Small intestine (tissue), 7 donors: ENCODE results near the gene PREX1. TPM values are rescaled to one million over a fixed set of nuclear protein-coding genes. Genes with fewer than 3 reads are reported as not detected.

ENCODE experiments used
- DNase-seq, 2 donors: peaks; one replicate each; pipeline versions ENCODE4 v3.0.0 to v3.0.0-alpha.2; 2013
- FAIRE-seq: peaks from 2 replicates; lab custom pipeline; 2012; peaks lifted over from hg19 to GRCh38; lab: Jason Lieb, UNC
- H3K27ac ChIP-seq, 3 donors: one replicate each; pipeline ENCODE4 v1.5.1; 2013; ENCODE audit warnings: low read length in 2 of 3, mild to moderate bottlenecking in 2 of 3, control low read depth in 1 of 3, inconsistent platforms in 1 of 3, low read depth in 1 of 3, moderate library complexity in 1 of 3
- H3K27me3 ChIP-seq, 3 donors: one replicate each; pipeline ENCODE4 v1.6.1; 2013; ENCODE audit warnings: low read length in 3 of 3, inconsistent platforms in 1 of 3; ENCODE audit not compliant: control insufficient read depth in 3 of 3, insufficient read depth in 3 of 3
- H3K36me3 ChIP-seq, 3 donors: one replicate each; pipeline ENCODE4 v1.6.1; 2013; ENCODE audit warnings: low read length in 3 of 3, inconsistent platforms in 1 of 3, low read depth in 1 of 3, mild to moderate bottlenecking in 1 of 3, moderate library complexity in 1 of 3; ENCODE audit not compliant: control insufficient read depth in 3 of 3, insufficient read depth in 2 of 3
- H3K4me1 ChIP-seq, 3 donors: one replicate each; pipeline ENCODE4 v1.6.1; 2013; ENCODE audit warnings: low read length in 2 of 3, inconsistent platforms in 1 of 3, low read depth in 1 of 3, mild to moderate bottlenecking in 1 of 3, moderate library complexity in 1 of 3; ENCODE audit not compliant: control insufficient read depth in 3 of 3, insufficient read depth in 2 of 3
- H3K4me3 ChIP-seq, 3 donors: one replicate each; pipeline ENCODE4 v1.5.1; 2013; ENCODE audit warnings: low read length in 3 of 3, control low read depth in 1 of 3, inconsistent platforms in 1 of 3, low read depth in 1 of 3, mild to moderate bottlenecking in 1 of 3, moderate library complexity in 1 of 3
- H3K9me3 ChIP-seq, 2 donors: one replicate each; pipeline ENCODE4 v1.6.1; 2013; ENCODE audit warnings: low read depth in 1 of 2, low read length in 1 of 2; ENCODE audit not compliant: control insufficient read depth in 2 of 2, insufficient read depth in 1 of 2
- WGBS, 3 donors: extraction: QIAGEN DNeasy Blood & Tissue Kit; methylation state at CpG; one replicate each; pipeline ENCODE4 v1.1.7; 2013; 5-methylcytosine and 5-hydroxymethylcytosine counted together
- polyA plus RNA-seq, 4 donors: library from polyadenylated mRNA; stranded (reverse) in 3 of 4; unstranded in 1 of 4; fragments of 200-250 nt in 3 of 4; fragments of 120-200 nt in 1 of 4; gene quantifications; one replicate each; pipeline versions ENCODE4 v1.2.1 to v1.2.3, GENCODE V29; 2013
- donor health status: healthy with polysubstance abuse.
- donor health status: control.
- donor health status: control.
- donor health status: Bipolar disorder and iron deficiency.
- donor health status: healthy.

PREX1 gene
- polyA plus RNA-seq, 4 donors = 1.8 to 9.9 (median 8.0) TPM

DNA sequence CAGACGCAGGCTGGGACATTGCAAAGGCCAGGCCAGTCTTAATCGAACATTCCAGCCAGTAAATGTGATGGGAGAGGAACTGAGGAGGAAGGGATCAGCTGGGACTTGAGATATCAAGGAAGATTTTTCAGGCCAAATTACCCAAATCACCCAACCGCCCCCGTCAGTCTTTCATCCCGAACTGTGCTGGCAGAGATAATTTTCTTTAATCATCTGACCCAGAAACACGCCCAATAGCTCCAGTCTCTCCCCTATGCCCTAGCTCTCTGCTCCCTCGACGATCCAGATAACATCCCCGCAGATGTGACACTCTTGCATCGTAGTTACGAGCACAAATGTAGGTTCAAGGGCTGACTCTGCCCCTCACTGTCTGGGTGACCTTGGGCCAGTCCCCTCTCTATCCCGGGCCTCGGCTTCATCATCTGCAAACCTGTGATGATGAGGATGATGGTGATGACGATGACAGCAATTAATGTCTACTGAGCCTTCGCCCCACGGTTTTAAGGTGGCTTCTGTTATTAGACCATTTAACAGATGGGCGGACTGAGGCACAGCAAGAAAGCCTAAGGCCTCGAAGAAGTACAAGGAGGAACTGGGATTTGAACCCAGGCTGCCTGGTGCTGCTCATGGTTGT is 118.6 kb downstream of the PREX1 start:
- FAIRE-seq (no peak), DNase-seq (no peak)
- Histone ChIP-seq H3K4me1 (no peaks in the 10 kb centered on the region), H3K27ac (no peak overlapping the region), H3K36me3 (peaks cover 0 to 2% (median 0%) of the 10 kb centered on the region in 3 donors), H3K27me3 (no peaks in the 10 kb centered on the region), H3K9me3 (no peaks in the 10 kb centered on the region), H3K4me3 (no peak overlapping the region)
- WGBS, 3 donors = 66 to 82% (median 82%) methylated on average over 18 of the region's 18 CpGs

DNA sequence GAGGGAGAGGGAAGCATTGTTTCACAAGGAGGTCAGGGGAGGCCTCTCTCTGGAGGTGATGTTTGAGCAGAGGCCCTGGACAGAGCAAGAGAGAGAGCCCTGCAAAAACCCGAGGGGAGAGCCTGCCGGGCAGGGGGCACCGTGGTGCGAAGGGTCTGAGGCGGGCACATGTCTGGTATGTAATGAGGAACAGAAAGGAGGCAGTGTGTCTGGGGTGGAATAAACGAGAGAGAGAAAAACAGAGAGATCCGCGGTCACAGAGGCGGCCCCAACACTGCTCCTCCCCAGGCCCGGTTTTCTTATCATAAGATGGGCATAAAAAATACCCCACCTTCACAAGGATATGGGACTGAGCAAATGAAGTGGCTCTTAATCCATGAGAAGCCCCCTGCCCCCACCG is 119.2 kb downstream of the PREX1 start:
- DNase-seq (no peak), FAIRE-seq (no peak)
- Histone ChIP-seq H3K36me3 (peaks cover 0 to 5% (median 0%) of the 10 kb centered on the region in 3 donors), H3K27me3 (no peaks in the 10 kb centered on the region), H3K4me3 (no peak overlapping the region), H3K9me3 (no peaks in the 10 kb centered on the region), H3K27ac (no peak overlapping the region), H3K4me1 (no peaks in the 10 kb centered on the region)
- WGBS, 3 donors = 80 to 84% (median 83%) methylated on average over 11 of the region's 11 CpGs

DNA sequence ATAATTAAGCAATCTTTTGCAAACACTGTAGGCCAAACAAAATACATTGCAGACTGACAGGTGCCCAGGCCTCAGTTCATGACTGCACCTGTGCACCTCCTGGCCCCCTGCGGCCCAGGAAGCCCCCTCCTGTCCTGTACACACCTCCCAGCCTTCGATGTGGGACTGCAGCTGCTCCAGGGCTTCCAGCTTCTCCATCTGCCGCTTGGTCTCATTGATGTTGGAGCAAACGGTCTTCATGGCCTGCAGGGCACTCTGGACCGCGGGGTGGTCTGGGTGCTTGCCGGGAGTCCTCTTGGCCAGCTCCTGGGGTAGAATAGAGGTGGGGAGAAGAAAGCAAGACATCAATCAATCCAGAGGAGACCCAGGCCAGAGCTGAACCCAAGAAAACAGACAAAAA is 119.7 kb downstream of the PREX1 start:
- H3K4me3 ChIP-seq = no peak overlapping the region
- WGBS, 3 donors = 89 to 94% (median 93%) methylated on average over 7 of the region's 7 CpGs
- no peak overlapping the region for H3K27ac ChIP-seq
- H3K36me3 ChIP-seq = peaks cover 0 to 5% (median 0%) of the 10 kb centered on the region in 3 donors
- no peaks in the 10 kb centered on the region for H3K27me3 ChIP-seq
- FAIRE-seq = no peak
- no peaks in the 10 kb centered on the region for H3K9me3 ChIP-seq
- H3K4me1 ChIP-seq = no peaks in the 10 kb centered on the region
- no peak for DNase-seq

DNA sequence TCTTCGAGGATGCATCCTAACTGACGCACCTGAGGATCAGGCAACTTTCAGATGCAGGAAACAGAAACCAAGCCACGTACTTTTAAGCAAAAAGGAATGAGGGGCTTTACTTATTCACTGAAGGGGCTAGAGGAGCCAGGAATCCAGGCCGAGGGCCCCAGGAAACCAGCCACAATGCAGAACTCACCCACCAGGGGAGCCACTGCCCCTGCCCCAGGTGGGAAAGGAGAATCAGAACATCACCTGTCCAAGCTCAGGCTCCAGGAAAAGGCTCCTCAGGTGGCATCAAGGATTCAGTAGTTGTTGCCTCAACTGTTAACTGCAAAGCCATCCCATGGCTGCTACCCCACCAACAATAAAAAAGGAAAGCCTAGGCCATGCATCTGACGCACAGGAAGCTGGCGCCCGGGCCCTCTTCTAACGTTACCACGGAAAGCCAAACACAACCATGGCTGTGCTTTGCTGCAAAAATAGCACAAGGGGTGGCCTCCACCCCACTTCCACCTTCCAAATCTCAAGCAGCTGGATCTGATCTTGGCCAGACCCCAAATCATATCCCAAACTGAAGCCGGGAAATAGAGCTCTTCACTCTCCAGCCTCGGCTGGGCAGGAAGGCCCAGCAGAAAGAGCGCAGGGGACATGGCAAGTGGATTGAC is 121.0 kb downstream of the PREX1 start:
- Histone ChIP-seq H3K27me3 (no peaks in the 10 kb centered on the region), H3K36me3 (peaks cover 0 to 7% (median 0%) of the 10 kb centered on the region in 3 donors), H3K4me3 (no peak overlapping the region), H3K27ac (peak overlapping the region in 1 of 3 donors; percentile 35), H3K9me3 (no peaks in the 10 kb centered on the region), H3K4me1 (no peaks in the 10 kb centered on the region)
- 55 to 80% (median 78%) methylated on average over 12 of the region's 12 CpGs for WGBS, 3 donors
- FAIRE-seq = no peak
- no peak for DNase-seq

DNA sequence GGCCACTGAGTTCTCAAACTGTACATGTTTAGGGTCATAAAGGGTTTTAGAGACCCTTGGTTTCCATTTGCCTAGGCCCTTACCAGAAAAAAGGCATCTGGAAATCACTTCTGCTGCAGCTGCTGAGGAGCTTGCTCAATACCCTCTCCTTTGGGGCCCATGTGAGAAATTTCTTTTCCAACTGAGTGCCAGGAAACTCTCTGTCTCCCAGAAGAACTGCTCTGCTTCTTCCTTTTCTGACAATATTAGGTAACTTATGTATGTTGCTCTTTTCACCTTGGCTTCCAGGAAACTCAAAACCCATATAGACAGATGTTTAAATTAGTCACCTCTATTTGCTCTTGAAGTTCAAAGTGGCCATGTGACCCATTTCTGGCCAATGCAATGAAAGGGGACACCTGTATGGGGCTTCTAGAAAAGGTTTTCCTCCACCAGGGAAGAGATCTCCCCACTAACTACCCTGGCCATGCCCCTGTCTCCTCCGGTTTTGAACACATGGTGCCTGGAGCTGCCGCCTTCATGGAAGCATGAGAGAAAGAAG is 121.6 kb downstream of the PREX1 start:
- 92 to 96% (median 93%) methylated on average over 2 of the region's 2 CpGs for WGBS, 3 donors
- H3K4me3 ChIP-seq = no peak overlapping the region
- DNase-seq = no peak
- H3K9me3 ChIP-seq = no peaks in the 10 kb centered on the region
- H3K27me3 ChIP-seq = no peaks in the 10 kb centered on the region
- H3K4me1 ChIP-seq = peaks cover 0 to 4% (median 0%) of the 10 kb centered on the region in 3 donors
- peak overlapping the region in 1 of 3 donors; percentile 17 for H3K27ac ChIP-seq
- FAIRE-seq = no peak
- H3K36me3 ChIP-seq = peaks cover 0 to 7% (median 0%) of the 10 kb centered on the region in 3 donors

DNA sequence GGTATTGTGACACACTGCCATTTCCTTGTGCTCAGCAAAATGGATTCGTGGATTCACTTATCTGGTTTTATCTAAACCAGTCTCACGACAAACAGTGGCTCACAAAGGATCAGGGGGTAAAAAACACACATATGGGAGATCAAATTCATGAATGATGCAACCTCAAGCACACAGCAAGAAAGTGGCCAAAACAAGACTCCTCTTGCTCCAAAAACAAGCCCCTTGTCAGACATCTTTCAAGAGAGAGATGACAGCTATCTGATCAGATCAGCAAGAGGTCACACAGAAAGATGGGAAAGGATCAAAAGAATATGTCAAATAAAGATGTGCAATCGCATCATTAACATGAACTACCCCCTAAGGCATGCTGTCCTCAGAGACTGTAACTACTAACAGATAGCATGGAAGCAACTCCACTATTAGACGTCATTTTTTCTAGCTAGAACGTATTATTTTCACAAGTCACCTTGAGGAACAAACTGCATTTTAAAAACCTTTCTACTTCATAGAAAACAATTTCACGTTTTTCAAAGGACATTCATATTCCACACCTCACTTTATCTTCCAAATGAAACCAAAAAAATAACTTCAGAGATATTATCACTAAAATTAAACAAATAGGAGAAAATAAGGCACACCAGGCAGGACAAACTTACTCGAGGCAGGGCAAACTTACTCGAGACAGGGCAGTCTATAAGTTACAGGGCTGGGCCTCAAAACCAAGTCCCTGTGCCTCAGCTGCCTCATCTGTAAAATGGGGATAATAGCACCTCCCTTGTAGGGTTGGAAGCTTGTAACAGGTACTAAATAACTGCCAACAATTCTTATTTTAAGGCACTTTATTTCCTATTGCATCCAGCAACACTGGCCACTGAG is 122.3 kb downstream of the PREX1 start:
- 61 to 79% (median 77%) methylated on average over 8 of the region's 8 CpGs for WGBS, 3 donors
- H3K4me3 ChIP-seq = no peak overlapping the region
- no peaks in the 10 kb centered on the region for H3K9me3 ChIP-seq
- H3K27ac ChIP-seq = no peak overlapping the region
- H3K27me3 ChIP-seq = no peaks in the 10 kb centered on the region
- DNase-seq (no peak), FAIRE-seq (no peak)
- peaks cover 0 to 4% (median 0%) of the 10 kb centered on the region in 3 donors for H3K4me1 ChIP-seq
- H3K36me3 ChIP-seq = peaks cover 0 to 7% (median 0%) of the 10 kb centered on the region in 3 donors

DNA sequence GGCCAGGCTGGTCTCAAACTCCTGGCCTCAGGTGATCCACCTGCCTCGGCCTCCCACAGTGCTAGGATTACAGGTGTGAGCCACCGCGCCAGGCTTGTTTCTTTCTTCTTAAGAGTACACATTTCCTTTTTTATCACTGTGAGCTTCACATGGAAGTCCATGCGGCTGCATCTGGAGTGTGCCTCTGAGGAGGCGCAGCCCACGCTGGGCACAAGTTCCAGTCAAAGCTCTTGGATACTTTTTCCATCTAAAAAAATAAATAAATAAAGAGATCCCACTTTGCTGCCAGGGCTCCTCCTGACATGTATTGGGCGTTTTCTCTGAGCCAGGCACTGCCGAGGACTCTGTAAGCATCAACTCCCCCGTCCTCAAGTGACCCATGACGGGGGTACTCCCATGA is 123.0 kb downstream of the PREX1 start:
- no peak overlapping the region for H3K27ac ChIP-seq
- H3K4me1 ChIP-seq = peaks cover 0 to 4% (median 0%) of the 10 kb centered on the region in 3 donors
- H3K27me3 ChIP-seq = no peaks in the 10 kb centered on the region
- H3K9me3 ChIP-seq = no peaks in the 10 kb centered on the region
- no peak overlapping the region for H3K4me3 ChIP-seq
- H3K36me3 ChIP-seq = peaks cover 0 to 7% (median 0%) of the 10 kb centered on the region in 3 donors
- 87 to 90% (median 89%) methylated on average over 10 of the region's 10 CpGs for WGBS, 3 donors
- FAIRE-seq (no peak), DNase-seq (no peak)
